HG03108 (cell line): ENCODE results near the gene RMND5A.
"Not testable (repeated sequence)": the region's sequence is repeated elsewhere in the genome, so short reads cannot be mapped to it uniquely, and the experiment has no call there.

ENCODE experiments used
- ATAC-seq: cut with Tn5 transposase; IDR thresholded peaks from one replicate; pipeline ENCODE4 v1.9.1; 2021; ENCODE audit warnings: moderate library complexity; ENCODE audit not compliant: unreplicated experiment

RMND5A gene

DNA sequence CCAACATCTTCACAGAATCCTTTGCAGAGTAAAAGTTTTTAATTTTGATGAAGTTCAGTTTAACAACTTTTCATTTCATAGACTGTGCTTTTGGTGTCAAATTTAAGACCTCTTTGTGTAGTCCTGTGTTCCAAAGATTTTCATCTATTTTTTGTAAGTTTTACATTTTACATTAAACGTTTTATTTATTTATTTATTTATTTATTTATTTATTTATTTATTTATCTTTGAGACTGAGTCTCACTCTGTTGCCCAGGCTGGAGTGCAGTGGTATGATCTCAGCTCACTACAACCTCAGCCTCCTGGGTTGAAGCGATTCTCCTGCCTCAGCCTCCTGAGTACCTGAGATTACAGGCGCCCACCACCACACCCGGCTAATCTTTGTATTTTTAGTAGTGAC lies 12.0 kb upstream of the RMND5A start:
- not testable (repeated sequence) for ATAC-seq

DNA sequence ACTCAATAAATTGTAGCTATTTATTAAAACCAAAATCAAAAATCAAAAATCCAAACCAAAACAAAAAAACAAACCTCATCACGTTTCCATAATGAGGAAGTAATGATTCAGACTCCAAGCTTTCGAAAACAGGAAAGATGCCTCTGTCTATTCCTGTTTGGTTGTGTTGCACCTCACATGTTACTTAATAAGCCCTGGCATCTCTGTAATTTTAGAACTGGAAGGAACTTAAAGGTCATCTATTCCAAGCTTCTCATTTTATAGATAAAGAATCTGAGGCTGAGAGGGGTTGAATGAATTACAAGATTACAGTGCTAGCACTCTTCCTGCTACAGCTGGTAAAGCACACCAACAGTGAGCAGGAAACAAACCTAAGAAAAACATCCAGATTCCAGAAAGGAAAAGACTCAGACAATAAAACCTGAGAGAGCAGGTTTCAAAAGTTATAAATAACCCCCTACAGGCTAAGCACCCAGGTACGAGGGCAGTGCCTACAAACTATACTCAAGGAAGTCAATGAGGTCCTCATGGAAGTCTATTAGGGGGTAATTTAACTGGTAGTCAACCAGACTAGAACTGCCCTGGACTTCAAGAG lies 5.4 kb upstream of the RMND5A start:
- not testable (repeated sequence) for ATAC-seq

- ATAC-seq = not testable (repeated sequence)
These were observed 841 bp upstream of the RMND5A start for GRCh38 chr2:86719263-86719636.

DNA sequence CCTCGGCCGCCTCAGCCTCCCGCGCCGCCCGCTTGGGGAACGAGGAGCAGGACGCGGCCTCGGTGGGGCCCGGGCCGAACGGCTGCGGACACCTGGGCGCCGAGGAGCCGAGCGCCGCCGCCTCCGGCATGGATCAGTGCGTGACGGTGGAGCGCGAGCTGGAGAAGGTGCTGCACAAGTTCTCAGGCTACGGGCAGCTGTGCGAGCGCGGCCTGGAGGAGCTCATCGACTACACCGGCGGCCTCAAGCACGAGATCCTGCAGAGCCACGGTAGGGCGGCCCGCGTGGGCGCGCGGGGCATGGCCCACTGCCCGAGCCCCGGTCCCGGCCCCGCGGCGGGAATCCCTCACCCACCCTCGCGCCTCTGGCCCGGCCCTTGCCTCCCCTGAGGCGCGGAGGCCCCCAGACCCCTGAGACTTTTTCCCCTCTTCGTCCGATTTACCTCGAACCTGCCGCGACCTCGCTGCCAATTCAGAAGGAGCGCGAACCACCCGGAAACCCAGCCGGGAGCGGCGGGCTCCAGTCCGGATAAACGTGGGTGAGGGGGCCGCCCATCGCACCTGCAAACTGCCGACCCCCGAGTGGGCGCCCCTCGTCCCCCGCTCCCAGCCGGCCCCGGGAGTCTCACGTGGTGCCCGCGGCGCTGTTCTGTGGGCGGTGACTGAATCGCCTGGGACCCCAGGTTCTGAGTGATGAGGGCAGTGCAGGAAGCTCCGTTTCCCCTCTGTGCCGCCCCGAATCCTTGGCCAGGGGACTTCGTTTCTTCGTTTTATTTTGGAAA lies 639 bp downstream of the RMND5A start:
- not testable (repeated sequence) for ATAC-seq

GRCh38 chr2:86725706-86726105 lies 5.6 kb downstream of the RMND5A start:
- ATAC-seq = not testable (repeated sequence)

- ATAC-seq = not testable (repeated sequence)
These were observed 12.0 kb downstream of the RMND5A start for GRCh38 chr2:86732040-86732525.

- not testable (repeated sequence) for ATAC-seq
These were observed 12.7 kb downstream of the RMND5A start for GRCh38 chr2:86732837-86733236.

DNA sequence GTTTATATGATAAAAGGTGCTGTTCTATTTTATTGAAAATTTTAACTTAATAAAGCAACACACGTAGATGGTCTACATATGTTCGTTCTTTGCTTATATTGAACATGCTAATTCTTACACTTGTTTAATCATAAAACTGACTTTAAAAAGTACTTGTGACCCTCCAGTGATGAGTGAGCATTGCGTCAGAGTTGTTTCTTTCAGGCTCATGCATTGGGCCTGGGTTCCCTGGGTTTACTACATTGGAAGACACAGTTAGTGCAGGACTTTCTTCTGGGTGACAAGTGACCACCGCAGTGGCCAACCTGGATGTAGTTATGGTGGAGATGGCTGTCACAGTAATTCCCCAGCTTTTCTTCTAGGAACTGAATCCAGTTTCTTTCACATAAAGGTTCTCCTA lies 13.4 kb downstream of the RMND5A start:
- not testable (repeated sequence) for ATAC-seq

- ATAC-seq = not testable (repeated sequence)
These were observed 14.8 kb downstream of the RMND5A start for GRCh38 chr2:86734896-86735295.

DNA sequence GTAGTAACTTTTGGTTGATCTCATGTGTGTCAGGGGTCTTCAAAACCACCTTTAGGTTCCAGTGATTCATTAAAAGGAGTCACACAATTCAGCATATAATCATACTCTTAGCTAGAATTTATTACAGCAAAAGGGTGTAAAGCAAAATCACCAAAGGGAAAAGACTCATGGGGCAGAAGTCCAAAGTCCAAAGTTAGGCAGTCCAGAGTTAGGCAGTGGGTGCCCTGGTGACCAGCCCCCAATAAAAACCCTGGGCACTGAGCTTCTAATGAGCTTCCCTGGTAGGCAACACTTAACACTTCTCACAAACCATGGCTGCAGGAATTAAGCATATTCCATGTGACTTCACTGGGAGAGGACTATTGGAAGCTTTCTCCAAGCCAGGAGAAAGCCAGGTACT lies 19.4 kb downstream of the RMND5A start:
- ATAC-seq = not testable (repeated sequence)

GRCh38 chr2:86739889-86740288 lies 19.8 kb downstream of the RMND5A start:
- not testable (repeated sequence) for ATAC-seq

DNA sequence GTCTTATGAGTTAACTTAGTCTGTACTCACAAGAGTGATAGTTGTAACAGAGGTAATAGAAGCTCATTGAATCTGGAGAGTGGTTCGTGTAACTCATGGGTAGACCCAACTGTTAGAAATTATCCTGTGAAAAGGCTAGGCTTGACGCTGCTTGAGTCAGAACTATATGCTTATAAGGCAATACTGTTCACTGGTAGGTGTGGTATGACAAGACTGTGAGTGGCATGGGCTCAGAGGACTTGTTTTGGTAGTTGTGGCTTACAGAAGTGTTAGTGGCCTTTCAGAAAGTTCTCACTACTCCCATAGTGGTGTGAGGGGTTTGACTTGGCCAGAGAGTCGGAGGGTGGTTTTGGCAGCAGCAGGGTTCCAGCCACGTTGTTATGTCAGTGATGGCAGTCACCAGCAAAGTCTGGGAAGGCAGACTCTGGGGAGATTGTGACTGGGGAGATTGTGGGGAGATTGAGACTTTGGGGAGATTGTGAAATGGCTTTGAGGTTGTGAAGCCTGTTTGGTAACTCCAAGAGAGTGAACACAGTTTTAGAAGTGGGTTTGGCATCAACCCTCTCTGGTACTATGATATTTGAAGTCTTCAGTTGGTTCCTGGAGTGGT lies 21.9 kb downstream of the RMND5A start:
- not testable (repeated sequence) for ATAC-seq

DNA sequence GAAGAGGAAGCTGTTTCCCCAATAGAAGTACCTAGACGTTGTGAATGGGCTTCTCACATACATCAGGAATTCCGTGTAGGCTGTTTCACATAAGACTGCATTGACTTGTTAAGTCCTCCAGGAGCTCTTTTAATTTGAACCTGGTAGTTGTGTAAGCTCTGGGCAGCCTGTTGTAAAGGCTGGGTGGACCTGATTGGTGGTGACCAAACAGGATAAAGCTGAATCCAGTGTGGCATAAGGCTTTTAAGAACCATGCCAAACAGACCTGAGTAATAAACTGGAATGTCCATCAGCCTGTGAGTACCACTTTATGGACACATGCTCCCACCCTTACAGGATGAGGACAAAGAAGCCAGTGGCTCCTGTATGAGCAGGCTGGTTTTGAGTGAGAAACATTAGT lies 24.1 kb downstream of the RMND5A start:
- ATAC-seq = no peak

- no peak for ATAC-seq
These were observed 26.8 kb downstream of the RMND5A start for GRCh38 chr2:86746939-86747338.

DNA sequence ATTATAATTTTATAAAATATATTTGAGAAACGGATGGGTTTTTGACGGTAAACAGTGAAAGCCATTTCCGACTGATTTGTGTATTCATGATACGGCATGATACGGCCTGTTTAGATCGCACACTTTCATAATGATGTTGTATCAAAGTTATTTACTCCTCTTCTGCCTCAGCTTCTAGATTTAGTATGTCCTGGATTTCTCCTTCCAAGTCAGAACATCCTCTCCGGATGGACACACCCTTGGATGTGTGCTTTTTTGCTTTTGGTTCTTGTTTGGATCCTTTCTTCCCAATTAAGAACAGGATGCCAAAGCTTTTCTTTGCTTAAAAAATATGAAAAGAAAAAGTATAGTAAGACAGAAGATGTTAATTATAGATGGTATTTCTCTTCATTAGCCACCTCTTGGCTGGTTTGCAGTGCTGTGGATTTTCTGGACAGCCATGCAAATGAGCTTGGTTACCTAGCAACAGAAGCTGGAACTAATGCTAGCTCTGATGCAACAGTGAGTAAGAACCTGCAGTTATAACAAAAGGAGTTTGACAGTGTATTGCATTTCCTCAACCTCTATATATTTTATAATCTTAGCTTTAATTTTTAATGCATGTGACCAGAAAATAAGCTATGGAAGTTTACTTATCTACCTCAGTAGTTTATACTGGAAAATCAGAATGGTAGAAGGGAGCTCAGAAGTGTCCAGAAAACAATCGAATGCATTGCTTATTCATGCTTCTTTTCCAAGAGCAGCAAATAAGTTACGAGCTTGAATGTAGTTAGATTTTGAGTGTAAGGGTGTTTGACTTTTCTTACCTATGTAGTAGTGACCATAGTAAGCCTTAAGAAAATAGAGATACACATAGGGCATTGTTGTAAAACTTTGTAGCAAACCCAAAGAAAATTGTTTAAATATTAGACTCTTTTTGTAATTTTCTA lies 27.9 kb downstream of the RMND5A start:
- ATAC-seq = no peak

GRCh38 chr2:86750240-86750839 lies 30.2 kb downstream of the RMND5A start:
- no peak for ATAC-seq

- ATAC-seq = no peak
These were observed 31.7 kb downstream of the RMND5A start for GRCh38 chr2:86751778-86752177.

- ATAC-seq = no peak
These were observed 32.8 kb downstream of the RMND5A start for GRCh38 chr2:86752934-86753333.

DNA sequence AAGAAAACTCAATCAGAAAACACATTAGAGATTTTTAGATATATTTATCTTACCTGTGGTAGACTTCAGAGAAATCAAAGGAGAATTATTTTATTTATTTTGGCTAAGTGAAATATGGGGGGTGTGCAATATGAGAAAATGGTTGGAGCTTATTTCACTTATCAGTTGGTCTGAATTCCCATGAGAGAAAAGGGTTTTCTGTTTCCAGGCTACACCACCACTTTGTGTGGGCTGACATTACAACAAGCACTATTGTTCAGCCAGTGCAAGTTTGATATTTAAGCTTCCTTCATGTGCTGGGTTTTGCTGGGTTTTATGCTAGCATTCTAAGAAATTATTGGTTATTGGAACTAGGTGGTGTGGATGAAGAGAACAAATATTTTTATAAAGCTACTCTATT lies 33.5 kb downstream of the RMND5A start:
- no peak for ATAC-seq

DNA sequence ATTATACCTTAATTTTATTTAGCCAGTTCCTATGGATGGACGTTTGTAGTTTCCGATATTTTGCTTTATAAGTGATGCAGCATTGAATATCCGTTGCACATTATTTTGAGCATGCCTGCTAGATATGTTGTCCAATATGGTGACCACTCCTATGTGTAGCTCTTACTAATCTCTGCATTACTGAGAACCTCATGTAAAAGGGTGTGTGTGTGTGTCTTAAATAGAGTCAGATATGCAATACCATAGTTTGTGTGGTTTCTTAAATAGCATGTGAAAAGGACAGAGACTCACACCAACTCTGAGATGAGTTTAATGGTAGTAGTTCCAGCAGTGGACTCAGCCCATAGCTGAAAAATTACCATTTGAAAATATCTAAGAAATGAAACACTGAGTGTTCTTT lies 38.3 kb downstream of the RMND5A start:
- no peak for ATAC-seq
